GM23338 (cell line): Measurements from ENCODE around the gene USP48.

Source experiments
- CREB1 ChIP-seq: fragments of 250-450 bp; sonication (Bioruptor Pico); IDR thresholded peaks from 2 replicates; pipeline ENCODE4 v1.5.0; 2020; ENCODE audit warnings: low read depth, mild to moderate bottlenecking, moderate library complexity
- EZH2 ChIP-seq: fragments of 200-600 bp; sonication (generic); IDR thresholded peaks from one replicate; pipeline ENCODE4 v1.8.0; 2017; ENCODE audit warnings: antibody characterized with exemption, mild to moderate bottlenecking, low read depth; ENCODE audit not compliant: unreplicated experiment
- EZH2phosphoT487 ChIP-seq: fragments of 200-600 bp; sonication (generic); IDR thresholded peaks from one replicate; pipeline ENCODE4 v1.8.1; 2018; ENCODE audit warnings: antibody characterized with exemption; ENCODE audit not compliant: unreplicated experiment
- TF ChIP-seq, protein P1 (sequence below), 2 experiments: fragments of 200-600 bp in 1 of 2; sonication (generic) in 1 of 2; conservative IDR thresholded peaks; 2 replicates each; pipeline versions ENCODE4 v1.5.1 to v1.6.1; 2016 to 2017; ENCODE audit warnings: antibody characterized with exemption in 2 of 2, low read depth in 2 of 2, mild to moderate bottlenecking in 2 of 2, moderate library complexity in 1 of 2
- TF ChIP-seq, protein P2 (sequence below): IDR thresholded peaks from one replicate; pipeline ENCODE4 v1.6.1; 2018; ENCODE audit warnings: antibody characterized with exemption; ENCODE audit not compliant: unreplicated experiment

GRCh38 chr1:21786640-21787039 is 3.7 kb upstream of the USP48 start:
- TF ChIP-seq, protein P1, sequence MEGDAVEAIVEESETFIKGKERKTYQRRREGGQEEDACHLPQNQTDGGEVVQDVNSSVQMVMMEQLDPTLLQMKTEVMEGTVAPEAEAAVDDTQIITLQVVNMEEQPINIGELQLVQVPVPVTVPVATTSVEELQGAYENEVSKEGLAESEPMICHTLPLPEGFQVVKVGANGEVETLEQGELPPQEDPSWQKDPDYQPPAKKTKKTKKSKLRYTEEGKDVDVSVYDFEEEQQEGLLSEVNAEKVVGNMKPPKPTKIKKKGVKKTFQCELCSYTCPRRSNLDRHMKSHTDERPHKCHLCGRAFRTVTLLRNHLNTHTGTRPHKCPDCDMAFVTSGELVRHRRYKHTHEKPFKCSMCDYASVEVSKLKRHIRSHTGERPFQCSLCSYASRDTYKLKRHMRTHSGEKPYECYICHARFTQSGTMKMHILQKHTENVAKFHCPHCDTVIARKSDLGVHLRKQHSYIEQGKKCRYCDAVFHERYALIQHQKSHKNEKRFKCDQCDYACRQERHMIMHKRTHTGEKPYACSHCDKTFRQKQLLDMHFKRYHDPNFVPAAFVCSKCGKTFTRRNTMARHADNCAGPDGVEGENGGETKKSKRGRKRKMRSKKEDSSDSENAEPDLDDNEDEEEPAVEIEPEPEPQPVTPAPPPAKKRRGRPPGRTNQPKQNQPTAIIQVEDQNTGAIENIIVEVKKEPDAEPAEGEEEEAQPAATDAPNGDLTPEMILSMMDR (conservative IDR thresholded peaks at IDR 0.05; ENCODE audit: low read depth in 2 of 2): no peak
- TF ChIP-seq CREB1 (CRISPR knock-in tag) (no peak), EZH2 (no peak), EZH2phosphoT487 (no peak)
- TF ChIP-seq, protein P2, sequence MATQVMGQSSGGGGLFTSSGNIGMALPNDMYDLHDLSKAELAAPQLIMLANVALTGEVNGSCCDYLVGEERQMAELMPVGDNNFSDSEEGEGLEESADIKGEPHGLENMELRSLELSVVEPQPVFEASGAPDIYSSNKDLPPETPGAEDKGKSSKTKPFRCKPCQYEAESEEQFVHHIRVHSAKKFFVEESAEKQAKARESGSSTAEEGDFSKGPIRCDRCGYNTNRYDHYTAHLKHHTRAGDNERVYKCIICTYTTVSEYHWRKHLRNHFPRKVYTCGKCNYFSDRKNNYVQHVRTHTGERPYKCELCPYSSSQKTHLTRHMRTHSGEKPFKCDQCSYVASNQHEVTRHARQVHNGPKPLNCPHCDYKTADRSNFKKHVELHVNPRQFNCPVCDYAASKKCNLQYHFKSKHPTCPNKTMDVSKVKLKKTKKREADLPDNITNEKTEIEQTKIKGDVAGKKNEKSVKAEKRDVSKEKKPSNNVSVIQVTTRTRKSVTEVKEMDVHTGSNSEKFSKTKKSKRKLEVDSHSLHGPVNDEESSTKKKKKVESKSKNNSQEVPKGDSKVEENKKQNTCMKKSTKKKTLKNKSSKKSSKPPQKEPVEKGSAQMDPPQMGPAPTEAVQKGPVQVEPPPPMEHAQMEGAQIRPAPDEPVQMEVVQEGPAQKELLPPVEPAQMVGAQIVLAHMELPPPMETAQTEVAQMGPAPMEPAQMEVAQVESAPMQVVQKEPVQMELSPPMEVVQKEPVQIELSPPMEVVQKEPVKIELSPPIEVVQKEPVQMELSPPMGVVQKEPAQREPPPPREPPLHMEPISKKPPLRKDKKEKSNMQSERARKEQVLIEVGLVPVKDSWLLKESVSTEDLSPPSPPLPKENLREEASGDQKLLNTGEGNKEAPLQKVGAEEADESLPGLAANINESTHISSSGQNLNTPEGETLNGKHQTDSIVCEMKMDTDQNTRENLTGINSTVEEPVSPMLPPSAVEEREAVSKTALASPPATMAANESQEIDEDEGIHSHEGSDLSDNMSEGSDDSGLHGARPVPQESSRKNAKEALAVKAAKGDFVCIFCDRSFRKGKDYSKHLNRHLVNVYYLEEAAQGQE: no peak
